ENCODE measurements around the gene PLXNA3.
"Not testable (repeated sequence)": the region's sequence is repeated elsewhere in the genome, so short reads cannot be mapped to it uniquely, and the experiment has no call there.

The PLXNA3 gene

DNA sequence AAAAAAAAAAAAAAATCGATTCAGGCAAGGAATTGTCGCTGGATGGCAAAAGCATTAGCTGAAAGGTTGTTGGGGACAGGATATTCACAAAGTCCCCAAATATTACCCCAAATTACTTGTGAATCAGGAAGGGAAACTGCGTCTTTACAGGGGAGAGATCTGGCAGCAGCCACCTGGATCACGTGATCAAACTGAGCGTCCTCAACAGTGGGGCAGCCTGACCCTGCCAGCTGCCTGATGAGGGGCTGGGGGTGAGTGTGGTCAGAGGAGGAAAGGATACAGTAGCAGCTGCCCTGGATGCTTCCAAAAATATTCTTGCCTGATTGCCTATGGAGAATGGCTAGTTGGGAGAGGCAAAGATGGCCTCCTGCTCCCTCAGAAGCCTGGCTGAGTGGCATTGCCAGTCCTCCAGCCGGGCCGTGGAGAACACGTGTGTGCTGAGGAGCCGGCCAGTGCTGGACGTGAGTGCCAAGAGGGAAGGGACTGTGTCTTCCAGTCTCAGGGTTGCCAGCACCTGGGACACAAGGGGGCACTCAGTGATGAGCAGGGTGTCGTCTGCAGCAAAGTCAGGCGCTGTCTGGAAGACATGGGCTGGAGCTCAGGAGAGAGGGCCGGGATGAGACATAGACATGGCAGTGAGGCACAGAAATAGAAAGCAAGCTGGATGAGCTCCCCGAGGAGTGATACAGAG is 24.0 kb downstream of the PLXNA3 start:
- DNase-seq, result no peak

DNA sequence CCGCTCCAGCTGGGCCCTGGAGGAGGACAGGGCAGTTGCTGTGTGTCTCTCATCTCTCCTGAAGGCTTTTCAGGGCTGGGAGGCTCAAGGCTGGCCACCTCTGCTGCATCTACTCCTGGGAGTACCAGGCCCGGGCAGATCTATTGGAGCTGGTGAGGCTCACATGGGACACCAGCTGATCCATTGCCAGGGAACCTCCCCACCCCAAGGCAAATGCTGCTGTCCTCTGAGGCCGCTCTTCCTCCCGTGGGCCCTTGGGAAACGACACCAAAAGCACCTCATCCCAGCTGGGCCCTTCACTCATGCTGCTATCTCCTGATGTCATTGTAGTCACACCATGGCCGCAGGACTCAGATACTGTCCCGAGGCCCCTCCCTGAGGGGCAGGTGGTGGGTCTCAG is 24.7 kb downstream of the PLXNA3 start:
- no peak for DNase-seq

DNA sequence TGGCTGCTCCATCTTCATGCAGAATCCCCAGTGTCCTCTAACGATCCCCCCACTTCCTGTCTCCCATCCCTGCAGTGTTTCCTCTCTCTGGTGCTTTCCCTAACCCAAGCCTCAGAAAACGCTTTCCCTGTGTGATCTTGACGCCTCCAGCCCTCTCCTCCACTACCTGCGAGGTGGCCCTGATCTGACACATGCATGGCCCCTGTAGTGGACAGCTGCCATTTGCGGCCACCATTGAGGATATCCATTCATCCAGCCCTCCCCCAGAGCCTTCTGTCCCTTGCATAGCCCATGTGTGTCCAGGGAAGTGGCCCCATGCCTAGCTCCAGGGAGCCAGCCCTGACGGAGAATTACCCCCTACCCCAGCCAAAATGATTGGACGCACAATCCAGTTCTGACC is 25.2 kb downstream of the PLXNA3 start:
- DNase-seq, result no peak

DNA sequence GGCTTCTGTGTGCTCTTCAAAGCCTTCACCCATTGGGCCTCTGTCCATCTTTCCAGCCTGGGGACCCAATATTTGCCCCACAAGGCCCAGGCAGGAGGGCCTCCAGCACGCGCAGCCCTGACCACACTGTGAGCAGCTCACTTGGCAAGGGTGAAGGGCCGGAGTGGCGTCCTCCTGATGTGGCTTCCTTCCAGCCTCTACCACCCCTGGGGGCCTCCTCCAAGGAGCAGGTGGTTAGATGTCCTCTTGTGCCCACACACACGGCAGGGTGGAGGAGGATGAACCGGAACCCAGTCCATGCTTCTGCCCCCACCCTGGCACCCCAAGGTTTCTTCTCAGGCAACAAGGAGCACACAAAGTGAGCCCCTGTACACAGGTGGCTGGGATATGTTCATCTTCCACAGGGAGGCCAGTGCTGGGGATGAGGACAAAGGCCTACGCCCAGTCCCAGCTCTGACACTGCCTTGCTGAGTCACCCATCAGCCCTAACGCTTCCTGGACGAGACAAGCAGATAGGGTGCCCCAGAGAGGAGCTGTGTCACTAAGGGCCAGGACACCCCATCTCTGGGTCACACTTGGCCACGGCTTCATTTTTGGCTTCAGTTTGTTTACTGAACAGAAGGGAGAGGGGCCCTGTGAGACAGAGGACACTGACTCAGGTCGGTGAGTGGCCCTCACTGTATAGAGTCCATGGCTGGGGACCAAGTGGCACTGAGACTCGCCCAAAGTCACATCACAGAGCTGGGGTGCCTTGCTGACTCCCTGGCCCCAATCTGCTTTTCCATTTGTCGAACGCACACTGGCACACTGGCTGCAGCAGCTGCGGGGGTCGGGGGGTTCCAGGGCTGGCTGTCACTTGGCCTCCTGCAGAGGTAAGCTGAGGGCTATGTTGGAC is 26.4 kb downstream of the PLXNA3 start:
- no peak for DNase-seq

DNA sequence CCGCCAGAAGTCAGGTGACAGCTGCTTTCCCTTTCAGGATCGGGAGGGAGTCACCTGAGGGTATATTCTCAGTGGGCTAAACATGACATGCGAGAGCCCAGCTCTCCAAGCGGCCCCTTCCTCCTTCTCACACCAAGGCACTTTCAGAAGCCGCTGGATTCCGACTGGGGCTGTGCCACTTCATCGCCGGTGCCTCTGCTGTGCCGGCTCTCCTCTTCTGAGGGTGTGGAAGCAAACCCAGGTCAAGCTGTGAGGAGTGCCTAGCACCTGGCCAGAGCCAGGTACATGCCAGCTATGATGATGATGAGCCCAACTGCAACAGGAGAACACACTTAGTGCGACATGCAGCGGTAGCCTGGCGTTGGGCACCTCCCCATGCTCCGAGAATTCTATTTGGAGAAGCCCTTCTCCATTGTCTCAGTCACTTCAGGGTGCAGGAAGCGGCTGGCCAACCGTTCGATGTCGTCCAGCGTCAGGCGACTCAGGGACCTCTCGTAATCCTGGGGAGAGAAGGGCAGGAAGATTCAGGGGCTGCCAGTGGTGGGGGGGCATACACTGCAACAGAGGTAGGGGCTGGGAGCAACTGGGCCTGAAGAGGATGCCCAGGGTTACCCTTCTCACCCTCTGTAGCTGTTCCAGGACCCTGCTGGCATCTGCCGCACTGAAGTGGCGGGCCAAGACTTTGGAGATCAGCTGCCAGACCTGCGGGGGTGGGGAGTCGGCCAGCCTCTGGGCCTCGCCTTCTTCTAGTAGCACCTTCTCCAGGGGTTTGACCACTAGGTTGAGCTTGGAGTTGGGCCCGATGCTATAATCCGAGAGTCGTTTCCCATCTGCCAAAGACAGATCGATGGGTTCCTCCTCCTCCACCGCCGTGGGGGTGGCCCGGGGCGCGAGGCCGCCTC is 27.3 kb downstream of the PLXNA3 start:
- no peak for DNase-seq

DNA sequence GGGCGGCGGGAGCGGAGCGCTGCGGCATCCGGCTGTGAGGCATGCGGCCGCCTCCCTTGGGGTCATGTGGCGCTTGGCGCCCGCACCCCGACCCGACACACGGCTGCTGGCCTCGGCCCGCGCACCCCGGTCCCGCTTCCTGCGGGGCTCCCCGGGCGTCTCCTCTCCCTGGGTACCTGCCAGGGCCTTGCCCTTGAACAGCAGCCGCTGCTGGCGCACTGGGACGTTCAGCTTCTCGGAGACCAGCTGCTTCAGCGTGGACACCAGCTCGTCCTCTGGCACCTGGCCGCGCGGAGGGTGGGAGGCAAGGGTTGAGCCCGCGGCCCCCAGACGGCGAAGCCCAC is 27.9 kb downstream of the PLXNA3 start:
- peak in 5 of 6 experiments; percentile 8 to 46 (median 15) for DNase-seq

DNA sequence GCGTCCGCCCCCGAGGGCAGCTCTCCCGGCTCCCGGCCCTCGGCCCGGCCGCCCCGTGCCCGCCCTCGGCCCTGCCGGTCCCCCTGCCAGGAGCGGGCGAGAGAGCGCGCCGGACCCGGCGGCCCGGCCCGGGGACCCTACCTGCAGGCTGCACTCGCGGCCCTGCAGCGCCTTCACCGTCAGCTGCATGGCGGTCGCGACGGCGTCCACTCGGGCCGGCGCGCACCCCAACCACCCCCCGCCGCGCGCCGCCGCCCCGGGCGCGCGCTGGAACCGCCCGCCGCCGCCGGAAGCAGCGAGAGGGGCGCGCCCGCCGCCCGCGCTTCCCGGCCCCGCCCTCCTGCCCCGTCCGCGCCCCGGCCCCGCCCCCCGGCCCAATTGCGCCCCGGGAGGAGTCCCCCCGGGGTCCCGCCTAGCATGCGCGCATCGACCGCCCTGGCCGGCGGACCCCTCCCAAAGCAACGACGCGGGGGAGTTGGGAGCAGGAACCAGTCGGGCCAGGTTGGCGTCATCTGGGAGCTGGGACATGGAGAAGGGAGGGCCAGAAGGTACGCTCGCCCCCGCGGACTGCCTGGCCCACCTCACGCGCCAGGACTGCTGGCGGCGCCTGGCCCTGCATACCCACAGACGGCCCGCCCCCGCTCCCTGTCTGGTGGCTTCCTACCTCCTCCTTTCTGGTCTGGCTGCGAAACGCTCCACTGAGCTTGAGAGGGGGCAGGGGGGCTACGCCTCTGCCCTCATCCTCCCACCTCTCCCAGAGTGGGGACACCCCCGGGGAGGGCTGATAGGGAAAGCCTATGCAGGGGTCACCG is 28.5 kb downstream of the PLXNA3 start, which contains the start of gene UBL4A:
Gene UBL4A (minus strand): TSS at position 220 of the 812 bp plus-strand sequence. CDS start 31 bp downstream, at position 189.
- DNase-seq, result peak; percentile 7 to 47 (median 37)

DNA sequence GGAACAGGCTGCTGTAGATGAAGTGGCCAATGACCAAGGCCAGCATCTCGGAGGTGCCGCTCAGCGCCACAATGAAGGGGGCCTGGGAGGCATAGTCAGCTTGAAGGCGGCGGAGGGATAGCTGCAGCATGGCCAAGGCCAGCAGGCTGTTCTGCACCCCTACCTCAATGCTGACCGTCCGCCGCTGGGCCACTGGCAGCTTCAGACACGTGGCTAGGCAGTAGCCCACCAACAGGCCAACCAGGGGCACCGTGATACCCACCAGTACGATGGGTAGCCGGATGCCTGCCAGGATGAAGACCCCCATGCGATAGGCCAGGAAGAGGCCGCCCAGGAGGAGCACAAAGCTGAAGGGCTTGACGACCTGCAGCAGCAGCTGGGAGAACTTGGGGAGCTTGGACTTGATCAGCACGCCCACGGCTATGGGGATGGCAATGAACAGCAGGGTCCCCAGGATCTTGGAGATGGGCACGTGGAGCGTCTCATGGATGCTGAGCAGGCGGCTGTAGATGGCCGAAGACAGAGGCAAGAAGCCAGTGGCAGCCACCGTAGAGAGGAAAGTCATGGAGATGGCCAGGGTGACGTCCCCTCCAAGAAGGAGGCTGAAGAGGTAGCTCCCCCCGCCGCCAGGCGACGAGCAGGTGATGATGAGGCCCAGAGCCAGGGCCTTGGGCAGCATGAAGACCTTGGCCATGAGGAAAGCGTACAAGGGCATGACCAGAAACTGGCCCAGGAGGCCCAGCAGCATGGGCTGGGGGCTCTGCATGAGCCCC is 29.6 kb downstream of the PLXNA3 start:
- no peak for DNase-seq

DNA sequence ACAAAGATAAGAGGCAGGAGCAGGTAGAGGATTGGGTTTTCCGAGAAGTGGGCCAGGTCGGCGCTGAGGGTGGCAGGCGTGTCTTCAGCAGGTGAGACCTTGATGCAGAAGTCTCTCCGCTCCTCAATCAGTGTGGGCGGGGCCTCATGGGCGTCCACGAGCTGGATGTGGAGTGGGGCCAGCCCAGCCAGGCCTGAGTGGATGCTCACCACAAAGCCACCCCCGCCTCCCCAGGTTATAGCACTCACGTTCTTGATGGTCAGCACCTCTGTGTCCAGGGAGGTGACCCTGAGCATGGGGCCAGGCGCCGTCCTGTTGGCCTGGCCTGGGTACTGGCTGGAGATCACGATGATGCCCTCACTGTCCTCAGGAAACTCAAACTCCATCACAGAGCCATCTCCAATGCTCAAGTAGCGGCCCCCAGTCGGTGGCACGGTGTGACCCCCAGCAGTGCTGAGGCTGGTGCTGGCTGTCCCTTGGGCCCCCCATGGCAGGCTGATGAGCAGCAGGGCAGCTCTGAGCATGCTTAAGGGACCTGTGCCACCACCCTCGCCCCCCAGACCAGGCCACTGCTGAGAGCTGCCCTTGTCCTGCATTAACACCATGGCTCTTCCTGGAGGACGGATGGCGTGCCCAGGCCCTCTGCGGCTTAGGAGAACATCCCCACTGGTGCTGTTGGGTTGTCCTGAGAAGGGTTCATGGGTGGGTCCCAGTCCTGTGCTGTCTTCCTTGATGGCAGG is 30.4 kb downstream of the PLXNA3 start:
- no peak for DNase-seq

DNA sequence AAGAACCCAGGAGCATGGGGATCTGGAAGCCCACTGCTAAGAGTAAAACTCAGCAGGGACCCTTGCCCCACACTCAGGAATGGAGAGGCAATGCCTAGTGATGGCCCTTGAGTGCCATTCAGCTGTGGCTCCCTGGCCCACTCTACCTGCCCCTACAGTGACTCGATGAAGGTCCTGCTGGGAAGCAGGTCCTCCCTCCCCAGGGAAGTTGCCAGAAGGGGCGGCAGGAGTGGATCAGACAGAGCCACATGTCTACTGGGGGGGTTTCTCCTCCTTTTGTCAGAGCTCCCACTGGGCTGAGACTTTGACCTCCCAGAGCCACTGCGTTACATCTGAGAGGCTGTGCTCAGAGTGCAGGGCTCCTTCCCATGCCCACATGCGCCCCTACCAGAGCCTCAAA is 31.1 kb downstream of the PLXNA3 start:
- no peak for DNase-seq

DNA sequence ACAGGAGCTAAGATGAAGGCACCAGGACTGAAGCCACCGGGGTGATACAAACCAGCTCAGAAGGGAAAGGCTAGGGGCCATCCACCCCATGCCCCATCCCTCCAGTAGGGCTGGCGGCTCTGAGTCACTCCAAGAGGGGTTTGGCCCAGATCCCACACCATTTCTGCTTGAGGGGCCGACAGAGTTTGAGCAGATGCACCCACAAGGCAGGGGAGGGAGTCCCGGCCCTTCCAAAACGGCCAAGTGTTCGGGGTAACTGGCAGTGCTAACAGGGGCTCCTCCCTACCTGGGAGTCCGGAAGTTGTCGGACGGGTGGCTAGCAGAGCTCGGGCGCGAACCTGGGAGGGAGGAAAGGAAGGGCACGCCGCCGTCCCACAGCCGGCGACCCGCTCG is 31.9 kb downstream of the PLXNA3 start:
- DNase-seq, result peak in 3 of 6 experiments; percentile 22 to 41 (median 38)

DNA sequence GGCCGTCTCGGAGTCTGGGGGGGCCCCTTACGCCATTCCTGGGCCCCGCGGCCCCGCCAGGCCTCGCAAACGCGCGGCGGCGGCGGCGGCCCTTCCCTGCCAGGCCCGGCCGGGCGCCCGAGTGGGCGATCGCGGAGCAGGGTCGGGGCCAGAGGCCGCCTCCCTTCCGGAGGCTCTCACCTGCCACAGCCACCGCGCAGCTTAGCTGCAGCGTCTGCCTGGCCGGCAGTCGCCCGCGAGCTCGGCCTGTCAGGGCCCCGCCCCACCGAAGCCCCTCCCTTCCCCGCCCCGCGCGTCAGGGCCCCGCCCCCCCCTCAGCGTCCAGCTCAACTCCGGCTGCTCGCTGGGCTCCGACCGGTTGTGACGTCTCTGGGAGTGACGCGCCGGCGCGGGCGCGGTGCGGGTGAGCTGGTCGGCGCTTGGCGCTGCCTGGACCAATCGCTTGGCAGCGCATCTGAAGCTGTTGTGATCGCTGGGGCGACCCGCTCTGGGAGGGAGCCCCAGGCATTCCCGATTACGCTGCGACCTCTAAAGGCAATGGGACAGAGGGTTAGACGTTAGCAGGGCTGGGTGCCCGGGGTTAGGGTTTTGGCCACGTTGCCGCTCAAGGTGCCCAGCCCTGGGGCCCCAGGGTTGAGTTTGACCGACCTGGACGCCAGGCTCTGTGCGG is 32.5 kb downstream of the PLXNA3 start, which contains the start of gene SLC10A3:
Gene SLC10A3 (minus strand): TSS at position 216 of the 670 bp plus-strand sequence. CDS start 1,689 bp downstream, outside the sequence.
- peak; percentile 76 to 91 (median 82) for DNase-seq

DNA sequence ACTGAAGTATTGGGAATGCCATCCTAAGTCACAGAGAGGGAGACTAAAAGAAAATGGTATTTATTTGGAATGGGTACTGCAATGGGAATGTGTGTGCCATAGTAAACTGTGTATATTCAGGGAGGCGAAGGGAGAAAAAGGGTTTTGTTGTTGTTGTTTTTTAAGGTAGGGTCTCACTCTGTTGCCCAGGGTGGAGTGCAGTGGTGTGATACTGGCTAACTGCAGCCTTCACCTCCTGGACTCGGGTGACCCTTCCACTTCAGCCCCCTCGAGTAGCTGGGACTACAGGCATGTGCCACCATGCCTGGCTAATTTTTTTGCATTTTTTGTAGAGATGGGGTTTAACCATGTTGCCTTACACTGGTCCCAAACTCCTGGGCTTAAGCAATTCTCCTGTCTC is 36.6 kb downstream of the PLXNA3 start:
- DNase-seq, result no peak

DNA sequence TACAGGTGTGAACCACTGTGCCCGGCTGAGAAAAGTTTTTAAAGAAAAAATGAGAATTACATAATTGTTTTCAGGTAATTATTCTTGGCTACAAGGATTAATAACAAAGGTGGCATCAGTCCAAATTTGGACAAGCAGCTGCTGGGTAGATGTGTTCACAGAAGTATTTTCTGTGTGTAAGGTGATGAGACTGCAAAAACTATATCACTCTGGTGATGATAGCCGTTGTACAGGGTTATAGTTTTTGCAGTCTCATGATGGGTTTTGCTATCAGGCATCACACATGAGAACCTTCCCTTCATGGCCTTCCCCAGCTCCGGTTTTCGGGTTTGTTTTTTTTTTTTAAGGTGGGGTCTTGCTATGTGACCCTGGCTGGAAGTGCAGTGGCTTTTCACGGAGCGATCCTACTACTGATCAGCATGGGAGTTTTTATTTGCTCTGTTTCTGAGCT is 37.4 kb downstream of the PLXNA3 start:
- no peak for DNase-seq

DNA sequence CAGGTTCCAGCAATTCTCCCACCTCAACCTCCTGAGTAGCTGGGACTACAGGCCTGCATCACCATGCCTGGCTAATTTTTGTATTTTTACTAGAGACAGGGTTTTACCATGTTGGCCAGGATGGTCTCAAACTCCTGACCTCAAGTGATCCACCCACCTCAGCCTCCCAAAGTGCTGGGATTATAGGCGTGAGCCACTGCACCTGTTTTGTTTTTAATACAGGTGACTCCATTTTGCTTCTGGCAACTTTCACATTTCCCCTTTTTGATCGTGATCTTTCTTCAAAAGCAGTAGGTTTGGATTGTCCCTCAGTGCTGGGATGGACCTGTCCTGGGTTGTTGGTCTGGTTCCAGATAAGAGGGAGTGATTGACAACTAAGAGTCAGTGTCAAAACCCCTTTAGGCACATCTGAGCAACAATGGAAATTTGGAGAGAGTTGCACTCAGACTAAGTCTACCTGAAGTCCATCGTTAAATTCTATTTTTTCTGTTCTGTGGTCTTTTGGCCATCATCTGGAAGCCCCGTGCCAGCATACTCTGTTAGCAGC is 38.6 kb downstream of the PLXNA3 start:
- not testable (repeated sequence) for DNase-seq

DNA sequence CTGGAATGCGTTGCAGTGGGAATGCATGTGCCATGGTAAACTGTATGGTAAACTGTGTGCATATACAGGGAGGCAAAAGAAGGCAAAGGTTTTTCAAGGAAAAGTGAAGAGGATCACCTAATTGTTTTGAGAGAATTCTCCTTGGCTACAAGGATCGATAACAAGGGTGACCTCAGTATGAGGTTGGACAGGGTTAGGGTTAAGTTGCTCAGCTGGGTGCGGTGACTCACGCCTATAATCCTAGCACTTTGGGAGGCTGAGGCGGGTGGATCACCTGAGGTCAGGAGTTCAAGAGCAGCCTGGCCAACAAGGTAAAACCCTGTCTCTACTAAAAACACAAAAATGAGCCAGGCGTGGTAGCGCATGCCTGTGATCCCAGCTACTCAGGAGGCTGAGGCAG is 43.3 kb downstream of the PLXNA3 start:
- not testable (repeated sequence) for DNase-seq

DNA sequence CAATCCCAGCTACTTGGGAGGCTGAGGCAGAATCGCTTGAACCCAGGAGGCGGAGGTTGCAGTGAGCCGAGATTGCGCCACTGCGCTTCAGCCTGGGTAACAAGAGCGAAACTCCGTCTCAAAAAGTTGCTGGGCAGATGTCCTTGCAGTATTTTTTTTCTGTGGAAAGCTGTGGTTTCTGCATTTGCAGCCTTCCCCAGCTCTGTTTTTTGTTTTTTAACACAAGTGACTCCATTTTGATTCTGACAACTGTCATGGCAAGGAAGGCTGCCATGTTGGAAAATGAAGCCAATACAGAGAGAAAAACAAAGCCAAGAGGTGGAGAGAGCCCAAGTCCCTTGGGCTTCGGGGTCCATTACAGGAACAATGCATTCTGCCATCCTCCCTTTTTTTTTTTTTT is 44.0 kb downstream of the PLXNA3 start:
- no peak for DNase-seq

DNA sequence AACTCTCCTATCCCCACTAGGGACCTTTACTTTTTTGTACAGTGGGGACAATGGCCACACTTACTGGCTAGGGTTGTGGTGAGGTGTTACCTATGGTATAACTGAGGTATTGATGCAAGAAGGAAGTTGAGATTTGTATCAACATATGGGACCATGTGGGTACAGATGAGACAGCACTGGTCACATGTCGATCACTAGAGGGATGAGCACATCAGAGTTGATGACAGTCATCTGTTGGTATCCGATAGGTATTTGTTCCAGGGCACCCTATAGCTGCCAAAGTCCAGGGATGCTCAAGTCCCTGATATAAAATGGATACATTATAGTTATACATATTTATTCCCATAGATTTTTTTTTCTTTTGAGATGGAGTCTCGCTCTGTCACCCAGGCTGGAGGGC is 44.9 kb downstream of the PLXNA3 start:
- no peak for DNase-seq

DNA sequence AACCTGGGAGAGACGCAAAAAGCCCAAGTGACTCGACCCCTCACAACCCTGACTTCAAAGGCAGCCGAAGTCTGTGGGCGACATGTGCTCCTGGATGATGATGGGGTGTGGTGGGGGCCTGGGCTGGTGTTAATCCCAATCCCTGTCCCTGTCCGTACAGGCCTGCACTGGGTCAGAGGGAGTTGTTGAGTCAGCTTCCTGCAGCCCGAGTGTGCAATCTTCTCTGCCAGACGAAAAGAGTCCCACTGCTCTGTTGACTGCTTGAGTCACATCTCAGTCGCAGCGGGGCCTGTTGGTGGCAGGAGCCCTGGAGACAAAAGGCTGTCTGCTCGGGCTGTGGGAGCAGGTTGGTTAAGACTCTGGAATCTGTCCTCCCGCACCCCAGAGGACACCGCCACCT is 47.7 kb downstream of the PLXNA3 start:
- DNase-seq, result no peak
